DMS53 (cell line): ENCODE measurements around the gene CDC5L.

Experiments
- DNase-seq: peaks from one replicate; lab custom pipeline; 2025; lab: John Stamatoyannopoulos, UW

Gene CDC5L

DNA sequence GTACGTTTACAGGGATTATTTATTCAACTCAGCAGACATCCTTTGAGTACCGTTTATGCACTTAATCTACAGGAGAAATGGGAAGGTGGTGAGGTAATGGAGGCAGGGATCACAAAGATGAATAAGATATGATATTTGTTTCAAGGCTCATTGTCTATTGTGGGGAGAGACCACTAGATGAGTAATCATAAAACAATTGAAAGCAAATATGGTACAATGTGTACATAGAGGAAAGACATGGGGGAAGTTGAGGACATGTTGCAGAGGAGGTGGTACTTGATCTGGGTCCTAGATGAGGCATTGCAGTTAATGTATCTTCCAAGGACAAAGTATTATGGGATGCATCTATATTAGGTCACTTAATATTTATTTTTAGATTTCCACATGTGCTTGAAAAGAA is 13.7 kb upstream of the CDC5L start:
- DNase-seq, result peak; percentile 27

DNA sequence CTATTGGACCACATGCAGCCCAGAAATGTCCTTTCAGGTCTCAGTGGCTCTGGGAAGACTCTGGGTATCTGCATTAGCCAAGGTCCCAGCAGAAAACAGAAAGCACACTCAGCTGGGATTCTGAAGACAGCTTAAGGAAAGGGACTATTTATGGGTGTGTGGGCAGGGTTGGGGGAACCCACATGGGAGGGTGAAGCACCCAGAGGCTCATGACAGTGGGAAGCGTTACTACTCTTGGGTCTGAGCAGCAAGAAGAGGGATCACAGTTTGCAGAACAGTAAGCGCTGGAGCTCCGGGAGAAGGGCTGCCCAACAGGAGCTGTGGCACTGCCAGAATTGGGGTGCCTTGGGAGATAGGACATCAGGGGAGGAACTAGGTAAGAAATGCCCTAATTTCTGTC is 12.4 kb upstream of the CDC5L start:
- DNase-seq, result no peak

DNA sequence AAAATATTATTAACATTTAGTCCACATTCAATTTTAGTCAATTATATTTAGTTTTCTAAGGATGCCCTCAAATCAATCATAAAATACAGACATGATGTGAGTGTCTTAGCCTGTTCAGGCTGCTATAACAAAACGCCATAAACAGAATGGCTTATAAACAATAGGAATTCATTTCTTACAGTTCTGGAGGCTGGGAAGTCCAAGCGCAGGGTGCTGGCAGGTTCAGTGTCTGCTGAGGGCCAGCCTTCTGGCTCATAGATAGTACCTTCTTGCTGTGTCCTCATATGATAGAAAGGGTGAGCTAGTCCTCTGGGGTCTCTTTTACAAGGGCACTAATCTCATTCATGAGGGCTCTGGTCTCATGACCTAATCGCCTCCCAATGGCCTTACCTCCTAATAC is 10.0 kb upstream of the CDC5L start:
- no peak for DNase-seq

DNA sequence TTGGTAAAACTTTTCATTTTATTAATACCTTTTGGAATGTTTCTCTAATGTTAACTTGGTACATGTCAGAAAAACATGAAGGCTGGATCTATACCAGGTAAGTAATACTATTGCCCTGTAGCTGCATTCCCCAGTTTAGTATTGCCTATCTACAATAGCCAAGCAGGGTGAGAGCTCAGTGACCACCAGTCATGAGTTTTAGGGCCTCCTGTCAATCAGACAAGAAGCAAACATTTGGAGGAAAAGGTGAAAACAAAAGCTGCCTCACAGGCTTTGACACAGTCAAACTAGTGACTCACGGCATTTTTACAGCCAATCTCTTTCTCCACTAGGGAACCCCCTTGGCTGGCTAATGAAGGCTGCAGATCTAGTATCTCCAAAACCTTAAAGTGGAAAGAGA is 9.5 kb upstream of the CDC5L start:
- DNase-seq, result no peak

DNA sequence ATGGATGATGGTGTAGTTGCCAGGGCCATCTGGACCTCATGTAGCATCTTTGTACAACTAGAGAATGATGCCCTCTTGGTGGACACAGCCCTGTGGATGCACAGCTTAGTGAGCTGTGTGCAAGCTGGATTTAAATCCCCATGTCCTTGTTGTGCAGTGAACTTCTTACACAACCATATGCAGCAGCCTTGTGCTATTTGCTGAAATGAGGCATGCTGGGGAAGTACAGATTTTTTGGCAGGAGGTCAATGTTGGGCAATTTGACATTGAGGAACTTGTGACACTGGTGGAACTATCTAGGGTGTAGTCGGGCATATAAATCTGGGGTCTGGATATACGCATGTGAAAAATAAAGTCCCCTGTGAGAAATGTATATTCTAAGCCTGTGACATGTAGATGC is 5.8 kb upstream of the CDC5L start:
- no peak for DNase-seq

DNA sequence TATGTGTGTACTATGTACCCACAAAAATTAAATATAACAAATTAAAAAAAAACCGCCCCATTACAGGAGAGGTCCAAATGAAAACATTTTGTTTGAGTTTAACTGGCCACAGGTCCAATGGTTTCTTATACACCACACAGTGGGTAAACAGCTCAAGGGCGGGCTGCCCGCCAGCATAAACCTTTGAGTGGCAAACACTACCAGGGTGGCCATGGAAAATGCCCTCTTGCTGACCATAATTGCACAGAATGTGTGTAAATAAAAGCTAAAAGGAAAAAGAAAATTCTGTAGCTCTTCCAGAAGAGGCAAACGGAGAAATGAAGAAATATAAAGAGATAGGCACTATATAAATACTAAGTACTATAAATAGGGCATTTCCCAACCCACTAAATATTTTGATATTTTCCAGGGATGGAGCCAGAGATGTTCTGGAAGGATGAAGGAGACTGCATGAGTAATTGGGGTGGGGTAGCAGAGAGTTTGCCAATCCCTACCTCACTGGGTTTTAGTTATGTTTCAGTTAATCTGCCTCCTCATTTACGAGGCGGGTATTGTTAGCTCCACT is 1.1 kb upstream of the CDC5L start:
- DNase-seq, result peak; percentile 51

DNA sequence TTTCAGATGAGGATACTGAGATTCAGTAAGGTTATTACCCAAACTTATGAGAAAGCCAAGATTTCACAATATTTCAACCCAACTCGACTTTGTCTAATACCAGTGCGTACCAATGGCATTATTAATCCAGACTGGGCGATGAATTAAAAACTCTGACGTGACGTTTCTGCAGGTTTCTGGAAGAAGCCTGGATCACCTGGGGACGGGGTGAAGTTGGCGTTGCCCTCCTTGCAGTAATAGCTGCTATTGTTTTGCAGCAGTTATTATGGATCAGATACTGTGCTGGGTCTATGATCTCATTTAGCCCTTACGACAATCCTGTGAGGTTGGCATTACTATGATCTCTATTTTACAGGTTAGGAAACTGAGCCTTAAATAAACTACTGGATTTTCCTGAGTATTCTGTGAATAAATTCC is 569 bp upstream of the CDC5L start:
- DNase-seq, result no peak

DNA sequence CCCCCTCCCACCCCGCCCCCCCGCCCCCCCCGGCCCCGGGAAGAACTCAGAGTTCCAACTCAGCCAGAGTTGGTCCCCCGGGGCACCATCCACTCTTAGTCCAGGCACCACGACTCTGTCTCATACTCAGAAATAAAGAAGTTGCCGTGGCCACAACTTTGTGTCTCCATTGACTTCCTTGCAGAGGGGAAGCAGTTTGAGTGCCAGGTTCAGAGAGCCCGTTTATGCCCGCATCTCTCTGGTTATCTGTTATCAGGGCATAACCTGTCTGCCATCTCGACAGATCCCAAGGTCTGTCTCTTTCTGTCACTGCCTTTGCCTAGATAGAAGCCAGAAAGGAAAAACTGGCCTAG is 605 bp downstream of the CDC5L start:
- peak; percentile 59 for DNase-seq

DNA sequence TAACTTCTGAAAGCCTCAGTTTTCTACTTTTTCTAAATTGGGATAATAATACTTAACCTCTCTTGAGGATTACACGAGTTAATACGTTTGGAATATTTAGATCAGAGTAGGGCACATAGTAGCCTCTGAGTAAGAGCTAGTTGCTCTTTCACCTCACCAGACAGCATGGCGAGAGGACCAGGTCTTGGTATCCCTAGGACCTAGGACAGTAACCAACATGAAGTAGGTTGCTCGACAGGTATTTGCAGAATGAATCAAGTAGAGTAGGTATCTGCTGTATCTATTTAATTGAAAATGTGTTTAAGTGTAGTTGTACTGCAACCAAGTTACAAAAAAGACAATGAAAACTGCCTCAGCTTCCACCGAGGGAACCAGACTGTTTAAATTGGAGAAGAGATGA is 1.4 kb downstream of the CDC5L start:
- DNase-seq, result no peak

DNA sequence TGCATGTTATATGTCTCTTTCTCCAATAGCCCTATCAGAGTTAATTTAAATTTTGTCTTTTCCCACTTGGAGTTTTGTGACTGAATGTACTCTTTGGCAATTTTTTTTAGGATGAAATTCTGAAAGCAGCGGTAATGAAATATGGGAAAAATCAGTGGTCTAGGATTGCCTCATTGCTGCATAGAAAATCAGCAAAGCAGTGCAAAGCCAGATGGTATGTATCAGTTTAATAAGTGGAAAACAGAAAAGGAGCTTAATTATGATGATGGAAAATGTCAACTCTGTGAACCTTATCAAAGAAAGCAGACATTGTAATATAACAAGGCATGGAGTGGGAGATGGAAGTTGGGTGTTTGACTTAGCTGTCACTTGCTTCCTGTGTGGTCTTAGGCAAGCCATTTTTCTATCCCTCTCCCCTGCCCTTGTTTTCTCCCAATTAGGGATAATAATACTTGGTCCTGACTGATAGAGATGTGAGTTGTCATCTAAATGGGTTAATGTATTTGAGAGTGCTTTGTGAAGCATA is 2.7 kb downstream of the CDC5L start:
- DNase-seq, result no peak

DNA sequence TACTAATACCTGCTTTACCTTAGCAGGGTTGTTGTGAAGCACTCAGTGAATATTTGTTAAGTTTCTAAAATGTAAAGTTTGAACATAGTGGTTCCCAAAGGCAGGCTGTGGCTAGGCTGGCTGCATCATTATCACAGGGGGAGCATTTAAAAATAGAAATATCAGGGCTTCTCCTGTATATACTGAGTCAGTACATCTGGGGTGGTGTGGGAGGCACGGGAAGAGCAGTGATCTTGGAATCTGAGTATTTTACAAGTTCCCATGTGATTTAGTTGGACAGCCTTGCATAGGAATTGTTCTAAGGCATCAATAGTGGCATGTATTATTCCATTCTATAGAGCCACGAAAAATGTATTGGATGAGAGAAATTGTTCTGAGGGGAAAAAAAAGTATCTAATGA is 8.0 kb downstream of the CDC5L start:
- DNase-seq, result no peak

DNA sequence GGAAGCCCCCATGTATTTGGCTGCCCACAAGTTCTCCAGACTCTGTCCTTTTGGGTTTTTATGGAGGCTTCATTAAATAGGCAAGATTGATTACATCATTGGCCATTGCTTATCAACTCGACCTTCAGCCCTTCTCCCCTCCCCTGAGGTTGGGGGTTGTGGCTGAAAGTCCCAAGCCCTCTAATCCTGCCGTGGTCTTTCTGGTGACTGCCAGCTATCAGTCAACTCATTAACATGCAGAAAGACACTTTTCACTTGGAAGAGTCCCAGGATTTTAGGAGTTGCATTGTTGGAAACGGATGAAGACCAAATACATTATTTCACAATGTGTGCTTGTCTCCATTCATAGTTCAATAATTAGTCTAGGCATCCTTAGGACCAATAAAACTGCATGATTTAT is 9.5 kb downstream of the CDC5L start:
- DNase-seq, result no peak

DNA sequence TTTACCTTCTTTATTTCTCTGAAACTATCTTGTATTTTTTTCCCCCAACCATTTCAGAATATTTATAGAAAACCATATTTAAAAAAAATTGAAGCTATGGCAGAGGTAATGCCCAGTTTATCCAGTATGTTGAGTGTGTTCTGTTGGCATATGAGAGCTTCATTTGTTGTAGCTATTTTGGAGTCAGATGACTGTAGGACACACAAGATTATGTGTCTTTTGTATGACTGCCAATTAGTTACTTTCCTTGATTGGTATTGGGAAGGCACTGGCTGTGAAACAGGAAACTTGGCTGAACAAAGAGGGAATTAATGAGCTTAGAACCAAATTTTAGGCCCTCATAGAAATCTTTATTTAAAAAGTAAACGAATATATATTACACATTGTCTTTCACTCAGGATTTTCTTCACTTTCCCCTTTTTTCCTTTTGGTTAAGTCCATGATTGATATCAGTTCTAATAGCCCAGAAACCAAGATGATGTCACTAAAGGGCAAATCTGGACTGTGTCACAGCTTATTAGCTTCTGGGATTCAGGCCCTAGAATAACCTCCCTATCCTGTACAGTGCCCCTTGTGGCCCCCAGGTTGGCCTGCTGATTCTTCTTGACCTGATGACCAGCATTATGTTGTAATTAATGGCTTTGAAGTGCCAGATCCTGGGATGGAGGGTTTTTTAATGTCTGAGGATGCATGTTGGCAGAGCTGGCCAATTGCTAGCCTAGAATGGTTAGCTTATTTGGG is 10.1 kb downstream of the CDC5L start:
- DNase-seq, result no peak

DNA sequence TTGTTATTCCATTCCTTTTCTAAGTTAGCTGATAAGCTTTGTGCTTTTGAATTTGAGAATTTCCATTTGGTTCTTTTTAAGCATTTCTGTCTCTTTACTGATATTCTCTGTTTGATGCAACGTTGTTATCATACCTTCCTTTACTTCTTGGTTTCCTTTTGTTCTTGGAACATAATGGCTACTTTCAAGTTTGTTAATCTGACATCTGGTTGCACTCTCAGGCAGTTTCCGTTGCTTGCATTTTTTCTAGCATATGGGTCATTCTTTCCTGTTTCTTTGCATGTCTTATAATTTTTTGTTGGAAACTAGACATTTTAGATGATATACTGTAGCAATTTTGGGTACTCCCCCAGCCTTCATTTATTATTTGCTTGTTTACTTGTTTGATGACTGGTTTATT is 12.5 kb downstream of the CDC5L start:
- no peak for DNase-seq

DNA sequence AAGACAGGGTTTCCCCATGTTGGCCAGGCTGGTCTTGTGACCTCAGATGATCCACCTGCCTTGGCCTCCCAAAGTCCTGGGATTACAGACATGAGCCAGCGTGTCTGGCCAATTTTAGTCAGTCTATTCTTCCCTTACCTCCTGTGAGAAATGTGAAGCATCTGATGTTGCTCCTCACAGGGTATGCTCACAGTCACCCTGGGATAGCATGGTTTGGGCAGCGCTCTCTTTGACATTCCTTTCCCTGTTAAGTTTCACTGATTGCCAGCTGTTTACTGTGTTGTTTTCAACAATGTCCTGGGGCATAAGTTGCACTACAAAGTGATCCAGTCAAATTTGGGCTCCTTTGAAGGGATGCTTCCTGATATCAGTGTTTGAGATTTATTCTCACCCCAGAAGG is 13.1 kb downstream of the CDC5L start:
- no peak for DNase-seq

DNA sequence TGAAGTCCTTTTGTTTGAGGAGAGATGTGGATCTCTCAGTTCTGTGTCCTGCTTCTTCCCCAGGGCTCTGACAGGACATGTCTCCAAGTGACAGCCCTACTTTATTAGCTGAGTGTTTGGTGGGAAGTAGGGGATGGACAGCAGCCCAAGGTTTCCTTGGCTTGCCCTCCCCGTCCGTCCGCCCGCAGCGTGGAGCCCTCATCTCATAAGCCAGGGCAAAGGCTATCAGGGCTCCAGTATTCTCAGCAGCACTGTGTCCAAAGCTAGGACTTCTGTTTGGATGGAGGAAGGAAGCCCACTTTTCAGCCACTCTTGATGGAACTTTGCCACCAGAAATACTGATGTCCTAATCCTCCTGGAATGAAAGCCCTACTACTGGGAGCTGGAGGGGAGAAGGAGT is 13.6 kb downstream of the CDC5L start:
- DNase-seq, result no peak

DNA sequence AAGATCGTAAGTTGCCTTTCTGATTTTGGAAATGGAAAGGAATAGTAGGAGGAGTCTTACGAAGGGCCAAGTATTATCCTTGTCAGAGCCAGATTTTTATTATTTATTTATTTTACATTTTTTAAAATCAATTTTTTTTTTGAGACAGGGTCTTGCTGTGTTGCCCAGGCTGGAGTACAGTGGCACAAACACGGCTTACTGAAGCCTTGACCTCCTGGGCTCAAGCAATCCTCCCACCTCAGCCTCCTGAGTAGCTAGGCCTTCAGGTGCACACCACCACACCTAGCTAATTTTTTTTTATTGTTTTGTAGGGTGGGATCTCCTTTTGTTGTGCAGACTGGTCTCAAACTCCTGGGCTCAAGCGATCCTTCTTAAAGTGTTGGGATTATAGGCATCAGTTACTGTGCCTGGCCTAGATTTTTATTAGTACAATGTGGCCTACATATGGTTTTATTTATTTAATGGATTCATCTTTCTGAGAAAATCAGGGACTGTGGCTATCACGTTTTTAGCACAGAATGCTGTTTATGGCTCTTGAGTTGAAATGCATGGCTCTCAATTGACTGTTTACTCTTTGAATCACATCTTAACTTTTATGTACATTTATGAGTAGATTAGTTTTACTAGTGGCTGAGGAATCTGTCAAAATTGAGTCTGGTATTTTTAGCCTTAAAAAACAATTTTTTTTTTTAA is 16.7 kb downstream of the CDC5L start:
- no peak for DNase-seq

DNA sequence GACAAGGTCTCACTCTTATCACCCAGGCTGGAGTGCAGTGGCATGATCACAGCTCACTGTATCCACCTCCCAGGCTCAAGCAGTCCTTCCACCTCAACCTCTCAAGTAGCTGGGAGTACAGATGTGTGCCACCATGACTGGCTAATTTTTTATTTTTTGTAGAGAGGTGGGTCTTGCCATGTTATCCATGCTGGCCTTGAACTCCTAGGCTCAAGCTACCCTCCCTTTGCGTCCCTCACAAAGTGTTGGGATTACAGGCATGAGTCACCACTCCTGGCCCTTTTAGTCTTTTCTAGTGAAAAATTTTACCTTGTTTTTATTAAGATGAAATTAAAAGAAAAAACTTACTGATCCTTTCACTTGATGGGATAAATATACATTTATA is 17.2 kb downstream of the CDC5L start:
- no peak for DNase-seq

DNA sequence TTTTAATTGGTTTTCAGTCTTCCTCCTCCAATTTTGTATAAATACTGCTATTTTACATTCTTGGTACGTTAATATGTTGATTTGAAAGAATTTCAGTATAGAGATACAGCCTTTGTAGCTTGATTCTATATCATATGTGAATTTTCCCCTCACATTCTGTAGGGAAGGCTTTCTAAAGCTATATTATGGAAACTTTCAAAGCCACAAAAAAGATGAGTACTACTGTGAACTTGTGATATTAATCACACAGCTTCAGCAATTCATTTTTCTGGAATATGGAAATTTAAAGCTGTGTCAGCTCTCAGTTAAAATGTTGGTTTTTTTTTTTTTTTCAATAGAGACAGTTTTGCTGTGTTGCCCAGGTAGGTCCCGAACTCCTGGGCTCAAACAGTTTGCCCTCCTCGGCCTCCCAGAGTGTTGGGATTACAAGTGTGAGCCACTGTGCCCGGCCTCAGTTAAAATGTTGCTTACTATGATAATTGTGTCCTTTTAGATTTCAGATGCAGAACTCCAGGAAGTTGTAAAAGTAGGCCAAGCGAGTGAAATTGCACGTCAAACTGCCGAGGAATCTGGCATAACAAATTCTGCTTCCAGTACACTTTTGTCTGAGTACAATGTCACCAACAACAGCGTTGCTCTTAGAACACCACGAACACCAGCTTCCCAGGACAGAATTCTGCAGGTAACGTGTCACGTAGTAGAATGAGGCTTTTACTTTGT is 20.6 kb downstream of the CDC5L start:
- no peak for DNase-seq

DNA sequence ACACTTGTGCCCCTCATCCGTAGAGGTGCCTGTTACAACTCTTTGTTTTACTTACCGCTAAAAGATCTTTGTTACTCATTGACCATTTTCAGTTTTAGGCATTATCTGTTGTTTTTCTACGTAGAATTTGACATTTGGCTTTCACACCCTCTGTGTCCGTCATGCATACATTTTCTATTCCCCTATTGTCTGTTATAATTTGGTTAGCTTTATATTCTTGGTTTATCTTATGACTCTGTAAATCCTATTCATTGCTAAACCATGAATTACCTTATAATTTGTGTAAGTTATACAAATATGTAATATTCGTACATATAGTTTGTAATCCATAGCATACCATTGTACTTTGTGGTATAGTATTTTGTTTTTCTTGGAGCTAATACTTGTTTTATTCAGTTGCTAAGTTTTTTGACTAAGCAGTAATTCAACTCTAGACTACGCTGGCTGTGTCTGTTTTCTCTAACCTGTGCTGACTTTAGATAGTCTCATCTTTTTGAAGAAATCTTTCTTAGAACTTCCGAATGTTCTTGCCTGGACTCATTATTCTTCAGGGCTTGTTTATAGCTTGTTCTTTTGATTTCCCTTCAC is 21.8 kb downstream of the CDC5L start:
- DNase-seq, result no peak

DNA sequence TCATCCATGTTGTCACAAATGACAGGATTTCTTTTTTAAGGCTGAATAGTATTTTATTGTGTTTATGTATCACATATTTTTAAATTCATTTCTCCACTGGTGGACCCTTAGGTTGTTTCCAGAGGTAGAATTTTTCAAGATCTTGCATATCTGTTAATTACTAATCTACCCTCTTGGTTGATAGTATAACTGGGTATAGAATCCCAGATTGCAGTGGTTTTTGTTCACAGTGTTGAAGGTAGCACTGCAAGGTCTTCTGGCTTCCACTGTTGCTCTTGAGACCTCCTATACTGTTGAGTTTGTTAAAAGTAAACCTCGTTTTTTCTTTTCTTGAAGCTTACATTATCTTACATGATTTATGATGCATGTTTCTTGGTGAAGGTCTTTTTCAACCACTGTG is 22.9 kb downstream of the CDC5L start:
- no peak for DNase-seq

DNA sequence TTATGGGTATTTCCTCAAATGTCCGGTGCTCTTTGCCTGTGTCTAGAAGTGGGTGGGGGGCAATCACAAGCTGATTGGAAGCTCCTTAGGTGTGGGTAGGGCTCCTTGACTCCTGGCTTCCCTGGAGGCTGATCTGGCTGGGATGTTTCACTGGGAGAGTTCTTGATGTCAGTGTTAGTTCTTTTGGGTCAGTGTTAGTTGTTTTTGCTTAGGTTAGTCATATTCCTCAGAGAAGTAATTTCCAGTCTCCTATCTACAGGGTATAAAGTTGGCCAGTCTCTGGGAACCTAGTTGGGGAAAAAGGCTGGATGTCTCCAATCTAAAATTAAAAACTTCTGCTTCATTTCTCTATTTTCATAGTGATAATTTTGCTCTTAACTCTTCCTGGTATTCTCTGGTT is 23.6 kb downstream of the CDC5L start:
- DNase-seq, result no peak
